ENCODE data around the gene ALOX12B. TPM values are rescaled to one million over a fixed set of nuclear protein-coding genes. Genes with fewer than 3 reads are reported as not detected.

The ALOX12B gene
- total RNA-seq, 1 donor from 2014 or later: 0.08 TPM

- TF ChIP-seq CTCF (IDR thresholded peaks at IDR 0.05; ENCODE audit: insufficient read depth, low read length, poor library complexity, severe bottlenecking): no peak
- Histone ChIP-seq H3K27me3 (ENCODE audit: control insufficient read depth, insufficient read depth, low read length) (peaks cover 73% of the 10 kb centered on the region), H3K4me3 (ENCODE audit: low read depth, low read length) (no peak overlapping the region), H3K36me3 (ENCODE audit: control insufficient read depth, insufficient read depth, low read length) (no peaks in the 10 kb centered on the region)
- no peak for DNase-seq (ENCODE audit: low read depth)
Measured at GRCh38 chr17:8072729-8073461, 14.6 kb downstream of the ALOX12B start.

GRCh38 chr17:8072341-8072728 lies 15.2 kb downstream of the ALOX12B start:
- TF ChIP-seq CTCF (IDR thresholded peaks at IDR 0.05; ENCODE audit: insufficient read depth, low read length, poor library complexity, severe bottlenecking): no peak
- no peak for DNase-seq (ENCODE audit: low read depth)
- Histone ChIP-seq H3K4me3 (ENCODE audit: low read depth, low read length) (no peak overlapping the region), H3K36me3 (ENCODE audit: control insufficient read depth, insufficient read depth, low read length) (no peaks in the 10 kb centered on the region), H3K27me3 (ENCODE audit: control insufficient read depth, insufficient read depth, low read length) (peaks cover 70% of the 10 kb centered on the region)

GRCh38 chr17:8071496-8071895 lies 16.0 kb downstream of the ALOX12B start:
- no peak for TF ChIP-seq CTCF (IDR thresholded peaks at IDR 0.05; ENCODE audit: insufficient read depth, low read length, poor library complexity, severe bottlenecking)
- Histone ChIP-seq H3K36me3 (ENCODE audit: control insufficient read depth, insufficient read depth, low read length) (no peaks in the 10 kb centered on the region), H3K4me3 (ENCODE audit: low read depth, low read length) (no peak overlapping the region), H3K27me3 (ENCODE audit: control insufficient read depth, insufficient read depth, low read length) (peaks cover 68% of the 10 kb centered on the region)
- DNase-seq (ENCODE audit: low read depth): no peak

- peaks cover 58% of the 10 kb centered on the region for H3K27me3 ChIP-seq (ENCODE audit: control insufficient read depth, insufficient read depth, low read length)
- TF ChIP-seq CTCF (IDR thresholded peaks at IDR 0.05; ENCODE audit: insufficient read depth, low read length, poor library complexity, severe bottlenecking): no peak
Measured at GRCh38 chr17:8069587-8069860, 18.0 kb downstream of the ALOX12B start.

GRCh38 chr17:8068736-8069586 lies 18.6 kb downstream of the ALOX12B start:
- TF ChIP-seq CTCF (IDR thresholded peaks at IDR 0.05; ENCODE audit: insufficient read depth, low read length, poor library complexity, severe bottlenecking): no peak

More at GRCh38 chr17:8069587-8069860, 18.0 kb downstream of the ALOX12B start:
- H3K4me3 ChIP-seq (ENCODE audit: low read depth, low read length): no peak overlapping the region
- DNase-seq (ENCODE audit: low read depth): no peak
- H3K36me3 ChIP-seq (ENCODE audit: control insufficient read depth, insufficient read depth, low read length): no peaks in the 10 kb centered on the region

More at GRCh38 chr17:8068736-8069586, 18.6 kb downstream of the ALOX12B start:
- DNase-seq (ENCODE audit: low read depth): no peak
- no peak overlapping the region for H3K4me3 ChIP-seq (ENCODE audit: low read depth, low read length)
- no peaks in the 10 kb centered on the region for H3K36me3 ChIP-seq (ENCODE audit: control insufficient read depth, insufficient read depth, low read length)
- H3K27me3 ChIP-seq (ENCODE audit: control insufficient read depth, insufficient read depth, low read length): peaks cover 56% of the 10 kb centered on the region
